ENCODE results near the gene CDCA7.

The CDCA7 gene

DNA sequence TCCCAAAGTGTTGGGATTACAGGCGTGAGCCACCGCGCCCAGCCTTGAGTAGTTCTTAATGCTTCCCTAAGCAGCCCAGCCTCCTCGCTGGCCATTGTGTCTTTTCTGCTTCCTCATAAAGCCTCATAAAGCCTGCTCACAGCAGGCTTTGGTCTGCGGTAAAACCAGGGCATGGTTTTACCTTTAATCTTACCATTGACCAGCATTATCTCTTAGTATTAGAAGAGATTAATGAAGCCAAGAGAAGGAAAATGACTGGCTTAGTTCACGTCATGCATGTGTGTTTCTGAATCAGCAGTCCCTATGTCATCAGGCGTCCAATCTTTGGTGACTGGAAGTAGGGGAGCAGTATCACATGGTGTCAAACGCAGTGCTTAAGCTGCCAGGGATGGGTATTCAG lies 14.9 kb upstream of the CDCA7 start:
- TF ChIP-seq, protein P1, sequence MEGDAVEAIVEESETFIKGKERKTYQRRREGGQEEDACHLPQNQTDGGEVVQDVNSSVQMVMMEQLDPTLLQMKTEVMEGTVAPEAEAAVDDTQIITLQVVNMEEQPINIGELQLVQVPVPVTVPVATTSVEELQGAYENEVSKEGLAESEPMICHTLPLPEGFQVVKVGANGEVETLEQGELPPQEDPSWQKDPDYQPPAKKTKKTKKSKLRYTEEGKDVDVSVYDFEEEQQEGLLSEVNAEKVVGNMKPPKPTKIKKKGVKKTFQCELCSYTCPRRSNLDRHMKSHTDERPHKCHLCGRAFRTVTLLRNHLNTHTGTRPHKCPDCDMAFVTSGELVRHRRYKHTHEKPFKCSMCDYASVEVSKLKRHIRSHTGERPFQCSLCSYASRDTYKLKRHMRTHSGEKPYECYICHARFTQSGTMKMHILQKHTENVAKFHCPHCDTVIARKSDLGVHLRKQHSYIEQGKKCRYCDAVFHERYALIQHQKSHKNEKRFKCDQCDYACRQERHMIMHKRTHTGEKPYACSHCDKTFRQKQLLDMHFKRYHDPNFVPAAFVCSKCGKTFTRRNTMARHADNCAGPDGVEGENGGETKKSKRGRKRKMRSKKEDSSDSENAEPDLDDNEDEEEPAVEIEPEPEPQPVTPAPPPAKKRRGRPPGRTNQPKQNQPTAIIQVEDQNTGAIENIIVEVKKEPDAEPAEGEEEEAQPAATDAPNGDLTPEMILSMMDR (IDR thresholded peaks at IDR 0.05; ENCODE audit: low read depth, low read length), result no peak
- no peak for DNase-seq (ENCODE audit: extremely low read depth, low read depth)

GRCh38 chr2:173343921-173344320 lies 10.8 kb upstream of the CDCA7 start:
- DNase-seq (ENCODE audit: extremely low read depth, low read depth), result no peak
- TF ChIP-seq, protein P1 (IDR thresholded peaks at IDR 0.05; ENCODE audit: low read depth, low read length), result no peak

- TF ChIP-seq, protein P1 (IDR thresholded peaks at IDR 0.05; ENCODE audit: low read depth, low read length), result no peak
- DNase-seq (ENCODE audit: extremely low read depth, low read depth), result no peak
Measured at GRCh38 chr2:173346035-173346434, 8.6 kb upstream of the CDCA7 start.

GRCh38 chr2:173347305-173348168 lies 7.1 kb upstream of the CDCA7 start:
- TF ChIP-seq, protein P1 (IDR thresholded peaks at IDR 0.05; ENCODE audit: low read depth, low read length), result no peak
- DNase-seq (ENCODE audit: extremely low read depth, low read depth), result no peak

- TF ChIP-seq, protein P1 (IDR thresholded peaks at IDR 0.05; ENCODE audit: low read depth, low read length), result no peak
Measured at GRCh38 chr2:173349287-173349686, 5.4 kb upstream of the CDCA7 start.

GRCh38 chr2:173350383-173350782 lies 4.3 kb upstream of the CDCA7 start:
- no peak for DNase-seq (ENCODE audit: extremely low read depth, low read depth)
- TF ChIP-seq, protein P1 (IDR thresholded peaks at IDR 0.05; ENCODE audit: low read depth, low read length), result no peak

More at GRCh38 chr2:173349287-173349686, 5.4 kb upstream of the CDCA7 start:
- DNase-seq (ENCODE audit: extremely low read depth, low read depth), result no peak

GRCh38 chr2:173351879-173352278 lies 2.8 kb upstream of the CDCA7 start:
- DNase-seq (ENCODE audit: extremely low read depth, low read depth), result no peak
- TF ChIP-seq, protein P1 (IDR thresholded peaks at IDR 0.05; ENCODE audit: low read depth, low read length), result no peak

Measured in AG09319 (cell line).